IMR-90 (cell line): ENCODE measurements around the gene KYNU.
"Not testable (repeated sequence)": the region's sequence is repeated elsewhere in the genome, so short reads cannot be mapped to it uniquely, and the experiment has no call there.

Source experiments
- CHD1 ChIP-seq: IDR thresholded peaks from 2 replicates; pipeline ENCODE4 v1.6.1; 2012; ENCODE audit warnings: low read depth, low read length, improper control_type of control experiment
- FOS ChIP-seq: fragments of 150-350 bp; IDR thresholded peaks from 2 replicates; pipeline ENCODE4 v1.6.1; 2016; ENCODE audit warnings: low read depth, low read length
- NFE2L2 ChIP-seq: fragments of 150-350 bp; IDR thresholded peaks from 2 replicates; pipeline ENCODE4 v1.6.1; 2016; ENCODE audit warnings: low read depth, mild to moderate bottlenecking, low read length
- POLR2A ChIP-seq: IDR thresholded peaks from 2 replicates; pipeline ENCODE4 v1.6.1; 2012; ENCODE audit warnings: mild to moderate bottlenecking, low read depth, low read length
- RAD21 ChIP-seq: IDR thresholded peaks from 2 replicates; pipeline ENCODE4 v1.6.1; 2012; ENCODE audit warnings: low read length, improper control_type of control experiment
- TF ChIP-seq, protein P1 (sequence below): conservative IDR thresholded peaks from 2 replicates; pipeline ENCODE4 v1.5.1; 2012; ENCODE audit warnings: mild to moderate bottlenecking, low read depth, low read length, improper control_type of control experiment
- TF ChIP-seq, protein P2 (sequence below): fragments of 150-350 bp; IDR thresholded peaks from 2 replicates; pipeline ENCODE4 v1.6.1; 2016; ENCODE audit warnings: low read depth, mild to moderate bottlenecking, low read length, moderate library complexity, borderline replicate concordance
- TF ChIP-seq, protein P3 (sequence below): fragments of 150-350 bp; IDR thresholded peaks from 2 replicates; pipeline ENCODE4 v1.6.1; 2017; ENCODE audit warnings: mild to moderate bottlenecking, antibody characterized with exemption, low read length, low read depth

DNA sequence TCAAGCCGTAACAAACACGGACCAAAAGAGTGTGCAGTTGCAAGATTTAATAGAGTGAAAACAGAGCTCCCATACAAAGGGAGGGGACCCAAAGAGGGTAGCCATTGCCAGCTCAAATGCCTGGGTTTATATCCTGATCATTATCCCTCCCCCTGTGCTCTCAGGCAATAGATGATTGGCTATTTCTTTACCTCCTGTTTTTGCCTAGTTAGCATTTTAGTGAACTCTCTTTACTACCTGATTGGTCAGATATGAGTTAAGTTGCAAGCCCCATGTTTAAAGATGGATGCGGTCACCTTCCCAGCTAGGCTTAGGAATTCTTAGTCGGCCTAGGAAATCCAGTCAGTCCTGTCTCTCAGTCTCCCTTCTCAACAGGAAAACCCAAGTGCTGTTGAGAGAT lies 22.9 kb downstream of the KYNU start:
- TF ChIP-seq, protein P1, sequence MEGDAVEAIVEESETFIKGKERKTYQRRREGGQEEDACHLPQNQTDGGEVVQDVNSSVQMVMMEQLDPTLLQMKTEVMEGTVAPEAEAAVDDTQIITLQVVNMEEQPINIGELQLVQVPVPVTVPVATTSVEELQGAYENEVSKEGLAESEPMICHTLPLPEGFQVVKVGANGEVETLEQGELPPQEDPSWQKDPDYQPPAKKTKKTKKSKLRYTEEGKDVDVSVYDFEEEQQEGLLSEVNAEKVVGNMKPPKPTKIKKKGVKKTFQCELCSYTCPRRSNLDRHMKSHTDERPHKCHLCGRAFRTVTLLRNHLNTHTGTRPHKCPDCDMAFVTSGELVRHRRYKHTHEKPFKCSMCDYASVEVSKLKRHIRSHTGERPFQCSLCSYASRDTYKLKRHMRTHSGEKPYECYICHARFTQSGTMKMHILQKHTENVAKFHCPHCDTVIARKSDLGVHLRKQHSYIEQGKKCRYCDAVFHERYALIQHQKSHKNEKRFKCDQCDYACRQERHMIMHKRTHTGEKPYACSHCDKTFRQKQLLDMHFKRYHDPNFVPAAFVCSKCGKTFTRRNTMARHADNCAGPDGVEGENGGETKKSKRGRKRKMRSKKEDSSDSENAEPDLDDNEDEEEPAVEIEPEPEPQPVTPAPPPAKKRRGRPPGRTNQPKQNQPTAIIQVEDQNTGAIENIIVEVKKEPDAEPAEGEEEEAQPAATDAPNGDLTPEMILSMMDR: not testable (repeated sequence)
- not testable (repeated sequence) for TF ChIP-seq POLR2A, NFE2L2, RAD21, CHD1, FOS
- TF ChIP-seq, protein P2, sequence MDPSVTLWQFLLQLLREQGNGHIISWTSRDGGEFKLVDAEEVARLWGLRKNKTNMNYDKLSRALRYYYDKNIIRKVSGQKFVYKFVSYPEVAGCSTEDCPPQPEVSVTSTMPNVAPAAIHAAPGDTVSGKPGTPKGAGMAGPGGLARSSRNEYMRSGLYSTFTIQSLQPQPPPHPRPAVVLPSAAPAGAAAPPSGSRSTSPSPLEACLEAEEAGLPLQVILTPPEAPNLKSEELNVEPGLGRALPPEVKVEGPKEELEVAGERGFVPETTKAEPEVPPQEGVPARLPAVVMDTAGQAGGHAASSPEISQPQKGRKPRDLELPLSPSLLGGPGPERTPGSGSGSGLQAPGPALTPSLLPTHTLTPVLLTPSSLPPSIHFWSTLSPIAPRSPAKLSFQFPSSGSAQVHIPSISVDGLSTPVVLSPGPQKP: not testable (repeated sequence)
- TF ChIP-seq, protein P3, sequence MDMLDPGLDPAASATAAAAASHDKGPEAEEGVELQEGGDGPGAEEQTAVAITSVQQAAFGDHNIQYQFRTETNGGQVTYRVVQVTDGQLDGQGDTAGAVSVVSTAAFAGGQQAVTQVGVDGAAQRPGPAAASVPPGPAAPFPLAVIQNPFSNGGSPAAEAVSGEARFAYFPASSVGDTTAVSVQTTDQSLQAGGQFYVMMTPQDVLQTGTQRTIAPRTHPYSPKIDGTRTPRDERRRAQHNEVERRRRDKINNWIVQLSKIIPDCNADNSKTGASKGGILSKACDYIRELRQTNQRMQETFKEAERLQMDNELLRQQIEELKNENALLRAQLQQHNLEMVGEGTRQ: not testable (repeated sequence)
